HEK293 (cell line): ENCODE results near the gene BCL11B.

Experiments used
- CTCF ChIA-PET: fragments of 350-600 bp; formaldehyde crosslinking; extraction: SDS; loops from one replicate; lab custom pipeline; 2021; ENCODE audit warnings: antibody characterized with exemption; lab: Yijun Ruan, JAX
- POLR2A ChIA-PET: fragments of 300-600 bp; formaldehyde crosslinking; extraction: SDS; loops from one replicate; lab custom pipeline; 2020; ENCODE audit warnings: antibody characterized with exemption, inconsistent platforms; lab: Yijun Ruan, JAX
- H3K27ac ChIP-seq: fragments of 200-500 bp; sonication (Bioruptor generic); 2 replicates; pipeline ENCODE4 v1.5.1; 2014; ENCODE audit warnings: low read depth, low read length, control low read depth, inconsistent platforms; ENCODE audit errors: extremely low read depth
- H3K36me3 ChIP-seq, 2 experiments: fragments of 200-500 bp in 1 of 2; sonication (Bioruptor generic) in 1 of 2; 1 replicate in 1 of 2; 2 replicates in 1 of 2; pipeline ENCODE4 v1.5.1; 2014 to 2017; ENCODE audit warnings: inconsistent platforms in 2 of 2, low read length in 2 of 2; ENCODE audit not compliant: control insufficient read depth in 2 of 2, insufficient read depth in 1 of 2
- H3K4me1 ChIP-seq: fragments of 200-500 bp; sonication (Bioruptor generic); 2 replicates; pipeline ENCODE4 v1.5.1; 2014; ENCODE audit warnings: mild to moderate bottlenecking, low read length, inconsistent platforms; ENCODE audit not compliant: control insufficient read depth, insufficient read depth
- H3K4me3 ChIP-seq: 2 replicates; pipeline ENCODE4 v1.5.1; 2011; ENCODE audit warnings: low read depth, mild to moderate bottlenecking, control low read depth, low read length, moderate library complexity
- H3K9me3 ChIP-seq: fragments of 200-500 bp; sonication (Bioruptor generic); 2 replicates; pipeline ENCODE4 v1.5.1; 2014; ENCODE audit warnings: low read depth, low read length, inconsistent platforms; ENCODE audit not compliant: control insufficient read depth, insufficient read depth
- OVOL3 ChIP-seq: fragments of 450-650 bp; formaldehyde crosslinking; IDR thresholded peaks from 2 replicates; pipeline ENCODE4 v1.5.1; 2016; ENCODE audit warnings: missing biosample characterization, missing genetic modification characterization
- SETDB1 ChIP-seq: IDR thresholded peaks from one replicate; pipeline ENCODE4 v1.6.1; 2017; ENCODE audit warnings: mild to moderate bottlenecking, low read length, moderate library complexity, mixed read lengths; ENCODE audit not compliant: insufficient read length
- YY2 ChIP-seq: fragments of 450-650 bp; formaldehyde crosslinking; IDR thresholded peaks from 2 replicates; pipeline ENCODE4 v1.5.1; 2016; ENCODE audit warnings: missing biosample characterization, missing genetic modification characterization
- ZBTB1 ChIP-seq: fragments of 450-650 bp; formaldehyde crosslinking; IDR thresholded peaks from 2 replicates; pipeline ENCODE4 v1.5.1; 2016; ENCODE audit warnings: missing biosample characterization, missing genetic modification characterization
- ZBTB48 ChIP-seq: fragments of 450-650 bp; formaldehyde crosslinking; IDR thresholded peaks from 2 replicates; pipeline ENCODE4 v1.5.1; 2016; ENCODE audit warnings: missing biosample characterization, missing genetic modification characterization
- ZFP3 ChIP-seq: fragments of 450-650 bp; formaldehyde crosslinking; IDR thresholded peaks from 2 replicates; pipeline ENCODE4 v1.5.1; 2016; ENCODE audit warnings: low read depth, missing biosample characterization, missing genetic modification characterization
- ZNF10 ChIP-seq: fragments of 450-650 bp; formaldehyde crosslinking; IDR thresholded peaks from 2 replicates; pipeline ENCODE4 v1.5.1; 2017; ENCODE audit warnings: missing biosample characterization, missing genetic modification characterization
- ZNF133 ChIP-seq: fragments of 450-650 bp; formaldehyde crosslinking; IDR thresholded peaks from 2 replicates; pipeline ENCODE4 v1.5.1; 2016; ENCODE audit warnings: missing biosample characterization, missing genetic modification characterization
- ZNF138 ChIP-seq: fragments of 450-650 bp; formaldehyde crosslinking; IDR thresholded peaks from 2 replicates; pipeline ENCODE4 v1.5.1; 2016; ENCODE audit warnings: missing biosample characterization, missing genetic modification characterization, borderline replicate concordance
- ZNF169 ChIP-seq: fragments of 450-650 bp; formaldehyde crosslinking; IDR thresholded peaks from 2 replicates; pipeline ENCODE4 v1.5.1; 2016; ENCODE audit warnings: missing biosample characterization, missing genetic modification characterization
- ZNF2 ChIP-seq: fragments of 450-650 bp; formaldehyde crosslinking; IDR thresholded peaks from 2 replicates; pipeline ENCODE4 v1.5.1; 2016; ENCODE audit warnings: missing biosample characterization, missing genetic modification characterization
- ZNF211 ChIP-seq: fragments of 450-650 bp; formaldehyde crosslinking; IDR thresholded peaks from 2 replicates; pipeline ENCODE4 v1.5.1; 2016; ENCODE audit warnings: low read depth, missing biosample characterization, missing genetic modification characterization
- ZNF221 ChIP-seq: fragments of 450-650 bp; formaldehyde crosslinking; IDR thresholded peaks from 2 replicates; pipeline ENCODE4 v1.5.1; 2017; ENCODE audit warnings: missing biosample characterization, missing genetic modification characterization, borderline replicate concordance
- ZNF274 ChIP-seq, 2 experiments: fragments of 200-500 bp in 1 of 2; fragments of 450-650 bp in 1 of 2; sonication (Bioruptor generic) in 1 of 2; formaldehyde crosslinking in 1 of 2; IDR thresholded peaks; 2 replicates each; pipeline versions ENCODE4 v1.5.1 to v1.6.1; 2014 to 2016; ENCODE audit warnings: borderline replicate concordance in 1 of 2, inconsistent platforms in 1 of 2, low read length in 1 of 2, missing biosample characterization in 1 of 2, missing genetic modification characterization in 1 of 2
- ZNF292 ChIP-seq: fragments of 450-650 bp; formaldehyde crosslinking; IDR thresholded peaks from 2 replicates; pipeline ENCODE4 v1.5.1; 2016; ENCODE audit warnings: low read depth, missing biosample characterization, missing genetic modification characterization, borderline replicate concordance
- ZNF354C ChIP-seq: fragments of 450-650 bp; formaldehyde crosslinking; IDR thresholded peaks from 2 replicates; pipeline ENCODE4 v1.5.1; 2016; ENCODE audit warnings: missing biosample characterization, missing genetic modification characterization, low read depth, borderline replicate concordance
- ZNF521 ChIP-seq: fragments of 450-650 bp; formaldehyde crosslinking; IDR thresholded peaks from 2 replicates; pipeline ENCODE4 v1.5.1; 2017; ENCODE audit warnings: missing biosample characterization, mild to moderate bottlenecking, missing genetic modification characterization
- ZNF585B ChIP-seq: fragments of 450-650 bp; formaldehyde crosslinking; IDR thresholded peaks from 2 replicates; pipeline ENCODE4 v1.5.1; 2016; ENCODE audit warnings: missing biosample characterization, missing genetic modification characterization
- ZNF596 ChIP-seq: fragments of 450-650 bp; IDR thresholded peaks from 2 replicates; pipeline ENCODE4 v1.5.0; 2018; ENCODE audit warnings: missing biosample characterization, mild to moderate bottlenecking, missing genetic modification characterization, moderate library complexity
- ZNF658 ChIP-seq: fragments of 450-650 bp; formaldehyde crosslinking; IDR thresholded peaks from 2 replicates; pipeline ENCODE4; 2016; ENCODE audit warnings: missing biosample characterization, missing genetic modification characterization
- ZNF670 ChIP-seq: fragments of 450-650 bp; formaldehyde crosslinking; IDR thresholded peaks from 2 replicates; pipeline ENCODE4 v1.5.1; 2016; ENCODE audit warnings: missing biosample characterization, missing genetic modification characterization, low read depth
- ZNF677 ChIP-seq: fragments of 450-650 bp; IDR thresholded peaks from 2 replicates; pipeline ENCODE4 v1.5.0; 2018; ENCODE audit warnings: missing biosample characterization, mild to moderate bottlenecking, missing genetic modification characterization, moderate library complexity
- ZNF791 ChIP-seq: fragments of 450-650 bp; formaldehyde crosslinking; IDR thresholded peaks from 2 replicates; pipeline ENCODE4 v1.5.1; 2016; ENCODE audit warnings: missing biosample characterization, missing genetic modification characterization
- ZNF843 ChIP-seq: fragments of 450-650 bp; formaldehyde crosslinking; IDR thresholded peaks from 2 replicates; pipeline ENCODE4 v1.5.1; 2016; ENCODE audit warnings: missing biosample characterization, missing genetic modification characterization
- ZSCAN30 ChIP-seq: fragments of 450-650 bp; IDR thresholded peaks from 2 replicates; pipeline ENCODE4 v1.5.1; 2018; ENCODE audit warnings: missing biosample characterization, mild to moderate bottlenecking, missing genetic modification characterization, moderate library complexity
- TF ChIP-seq, protein P1 (sequence below): fragments of 450-650 bp; IDR thresholded peaks from 2 replicates; pipeline ENCODE4 v1.5.1; 2018; ENCODE audit warnings: missing biosample characterization, missing genetic modification characterization
- TF ChIP-seq, protein P2 (sequence below): fragments of 450-650 bp; formaldehyde crosslinking; IDR thresholded peaks from 2 replicates; pipeline ENCODE4 v1.5.1; 2016; ENCODE audit warnings: missing biosample characterization, missing genetic modification characterization

The BCL11B gene

DNA sequence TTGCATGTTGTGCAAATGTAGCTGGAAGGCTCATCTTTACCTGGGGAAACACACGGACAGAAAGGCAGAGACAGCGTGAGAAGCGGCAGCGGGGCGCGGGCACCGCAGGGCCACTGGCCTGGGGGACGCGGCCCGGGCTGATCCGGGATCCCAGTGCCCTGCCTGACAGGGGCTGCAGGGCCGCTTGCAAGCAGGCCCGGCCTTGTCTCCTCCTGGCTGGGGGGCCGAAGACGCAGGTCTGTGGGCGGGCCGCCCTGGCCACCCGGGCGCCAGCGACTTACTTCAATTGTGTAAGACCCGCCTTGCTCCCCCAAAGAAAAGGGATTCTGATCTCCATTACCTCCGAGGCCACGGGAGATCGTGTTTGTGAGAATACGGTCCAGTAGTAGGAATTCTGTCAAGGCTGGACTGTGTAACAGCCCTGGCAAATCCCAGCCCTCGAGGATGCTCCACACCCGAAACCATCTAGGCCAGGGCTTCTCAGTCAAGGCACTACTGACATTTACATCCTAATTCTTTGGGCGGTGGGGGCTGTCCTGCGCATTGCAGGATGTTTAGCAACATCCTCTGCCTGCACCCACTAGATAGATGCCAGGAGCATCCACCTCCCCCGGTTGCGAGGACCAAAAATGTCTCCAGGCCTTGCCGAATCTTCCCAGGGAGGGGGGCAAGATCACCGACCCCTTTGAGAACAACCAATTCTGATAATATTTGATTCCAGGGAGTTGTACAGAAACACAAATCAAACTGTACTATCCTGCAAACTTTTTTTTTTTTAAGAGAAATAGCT, 95.6 kb downstream of the BCL11B start:
- Histone ChIP-seq H3K4me3 (no peak overlapping the region), H3K4me1 (peaks cover 7% of the 10 kb centered on the region; the same call in 1 of the 2 replicates), H3K27ac (no peak overlapping the region), H3K9me3 (no peaks in the 10 kb centered on the region), H3K36me3 (peaks cover 0 to 15% of the 10 kb centered on the region in 2 experiments; a peak in 1 of 3 replicates)
- ChIA-PET POLR2A (no interaction called here), CTCF (interaction anchor here (1.0 kb wide), 1 partner anchor 90 kb away, joined by 3 read pairs; no protein-coding TSS in a partner anchor)
- TF ChIP-seq ZNF274 (IDR thresholded peaks at IDR 0.05; ENCODE audit: low read length) (no peak), ZNF274 (tag by site-specific recombination; IDR thresholded peaks at IDR 0.05; ENCODE audit: borderline replicate concordance) (no peak), ZNF585B (tag by site-specific recombination) (no peak), ZNF221 (tag by site-specific recombination) (no peak), ZNF354C (tag by site-specific recombination) (no peak)

DNA sequence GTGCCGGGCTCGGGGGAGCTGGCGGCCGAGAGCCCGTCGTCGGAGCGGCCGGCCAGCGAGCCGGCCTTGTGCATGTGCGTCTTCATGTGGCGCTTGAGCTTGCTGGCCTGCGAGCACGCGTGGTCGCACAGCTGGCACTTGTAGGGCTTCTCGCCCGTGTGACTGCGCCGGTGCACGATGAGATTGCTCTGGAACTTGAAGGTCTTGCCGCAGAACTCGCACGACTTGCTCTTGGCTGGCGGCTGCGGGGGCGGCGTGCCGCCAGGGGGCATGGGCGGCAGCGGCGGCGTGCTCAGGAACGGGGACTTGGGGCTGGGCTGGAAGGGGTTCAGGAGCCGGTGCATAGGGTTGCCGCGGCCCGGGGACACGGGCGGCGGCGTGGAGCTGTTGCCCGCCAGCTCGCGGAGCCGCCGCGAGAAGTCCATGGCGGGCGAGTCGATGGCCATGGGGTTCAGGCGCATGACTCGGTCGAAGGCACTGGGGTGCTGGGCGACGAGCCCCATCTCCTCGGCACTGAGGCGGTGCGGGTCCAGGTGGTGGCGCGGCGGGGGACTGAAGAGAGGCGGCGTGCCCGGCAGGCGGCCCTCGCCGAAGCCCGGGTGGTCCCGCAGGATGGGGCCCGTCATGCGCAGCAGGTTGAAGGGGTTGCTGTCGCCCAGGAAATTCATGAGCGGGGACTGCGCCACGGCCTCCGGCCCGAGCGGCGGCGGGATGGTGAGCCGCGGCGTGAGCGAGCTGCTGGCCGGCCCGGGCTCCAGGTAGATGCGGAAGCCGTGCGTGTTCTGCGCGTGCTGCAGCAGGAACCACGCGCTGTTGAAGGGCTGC, 96.5 kb downstream of the BCL11B start:
- Histone ChIP-seq H3K4me1 (peaks cover 7% of the 10 kb centered on the region; the same call in 1 of the 2 replicates), H3K27ac (no peak overlapping the region), H3K9me3 (no peaks in the 10 kb centered on the region), H3K36me3 (peaks cover 0 to 15% of the 10 kb centered on the region in 2 experiments; a peak in 1 of 3 replicates), H3K4me3 (no peak overlapping the region)
- POLR2A ChIA-PET, result no interaction called here
- TF ChIP-seq ZNF133 (tag by site-specific recombination), result no peak
- TF ChIP-seq ZNF2 (tag by site-specific recombination), result no peak
- TF ChIP-seq, protein P1, sequence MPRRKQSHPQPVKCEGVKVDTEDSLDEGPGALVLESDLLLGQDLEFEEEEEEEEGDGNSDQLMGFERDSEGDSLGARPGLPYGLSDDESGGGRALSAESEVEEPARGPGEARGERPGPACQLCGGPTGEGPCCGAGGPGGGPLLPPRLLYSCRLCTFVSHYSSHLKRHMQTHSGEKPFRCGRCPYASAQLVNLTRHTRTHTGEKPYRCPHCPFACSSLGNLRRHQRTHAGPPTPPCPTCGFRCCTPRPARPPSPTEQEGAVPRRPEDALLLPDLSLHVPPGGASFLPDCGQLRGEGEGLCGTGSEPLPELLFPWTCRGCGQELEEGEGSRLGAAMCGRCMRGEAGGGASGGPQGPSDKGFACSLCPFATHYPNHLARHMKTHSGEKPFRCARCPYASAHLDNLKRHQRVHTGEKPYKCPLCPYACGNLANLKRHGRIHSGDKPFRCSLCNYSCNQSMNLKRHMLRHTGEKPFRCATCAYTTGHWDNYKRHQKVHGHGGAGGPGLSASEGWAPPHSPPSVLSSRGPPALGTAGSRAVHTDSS (tag by site-specific recombination), result no peak
- TF ChIP-seq ZNF138 (tag by site-specific recombination), result no peak
- TF ChIP-seq ZNF658, result no peak
- TF ChIP-seq ZNF521 (tag by site-specific recombination), result no peak
- no peak for TF ChIP-seq ZNF169 (tag by site-specific recombination)
- TF ChIP-seq SETDB1, result no peak
- TF ChIP-seq ZNF10 (tag by site-specific recombination), result no peak
- TF ChIP-seq ZBTB48 (tag by site-specific recombination), result no peak
- no peak for TF ChIP-seq ZNF292
- TF ChIP-seq ZNF670, result no peak
- CTCF ChIA-PET, result no interaction called here

DNA sequence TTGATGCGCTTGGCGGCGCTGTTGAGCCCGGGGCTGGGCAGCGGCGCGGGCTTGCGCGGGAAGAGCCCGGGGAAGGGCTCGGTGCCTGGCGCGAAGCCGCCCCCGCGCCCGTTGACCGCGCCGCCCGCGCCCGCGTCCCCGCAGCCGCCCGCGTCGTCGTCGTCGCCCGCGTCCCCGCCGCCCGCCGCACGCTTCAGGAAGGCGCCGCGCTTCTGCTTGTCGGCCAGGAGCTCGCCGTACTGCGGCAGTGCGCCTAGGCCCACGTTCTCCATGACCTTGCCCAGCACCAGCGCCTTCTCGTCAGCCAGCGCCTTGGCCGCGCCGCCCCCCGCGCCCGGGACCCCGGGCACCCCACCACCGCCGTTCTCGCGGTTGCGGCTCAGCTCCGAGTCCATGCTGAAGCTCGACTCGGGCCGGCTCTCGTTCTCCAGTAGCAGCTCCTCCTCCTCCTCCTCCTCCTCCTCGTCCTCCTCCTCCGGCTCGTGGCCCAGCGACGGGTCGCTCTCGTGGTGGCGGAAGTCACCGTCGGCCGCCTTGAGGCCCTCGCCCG, 97.2 kb downstream of the BCL11B start:
- H3K27ac ChIP-seq, result no peak overlapping the region
- no peak overlapping the region for H3K4me3 ChIP-seq
- ChIA-PET POLR2A (no interaction called here), CTCF (no interaction called here)
- H3K36me3 ChIP-seq, result peaks cover 0 to 15% of the 10 kb centered on the region in 2 experiments; a peak in 1 of 3 replicates
- H3K4me1 ChIP-seq, result peaks cover 7% of the 10 kb centered on the region; the same call in 1 of the 2 replicates
- no peaks in the 10 kb centered on the region for H3K9me3 ChIP-seq
- TF ChIP-seq OVOL3 (tag by site-specific recombination) (no peak), ZNF677 (tag by site-specific recombination) (no peak), ZFP3 (no peak), ZNF596 (no peak), ZNF843 (tag by site-specific recombination) (no peak), ZNF211 (tag by site-specific recombination) (no peak), ZNF791 (tag by site-specific recombination) (no peak), ZSCAN30 (tag by site-specific recombination) (no peak), YY2 (no peak), ZBTB1 (tag by site-specific recombination) (no peak)
- TF ChIP-seq, protein P2, sequence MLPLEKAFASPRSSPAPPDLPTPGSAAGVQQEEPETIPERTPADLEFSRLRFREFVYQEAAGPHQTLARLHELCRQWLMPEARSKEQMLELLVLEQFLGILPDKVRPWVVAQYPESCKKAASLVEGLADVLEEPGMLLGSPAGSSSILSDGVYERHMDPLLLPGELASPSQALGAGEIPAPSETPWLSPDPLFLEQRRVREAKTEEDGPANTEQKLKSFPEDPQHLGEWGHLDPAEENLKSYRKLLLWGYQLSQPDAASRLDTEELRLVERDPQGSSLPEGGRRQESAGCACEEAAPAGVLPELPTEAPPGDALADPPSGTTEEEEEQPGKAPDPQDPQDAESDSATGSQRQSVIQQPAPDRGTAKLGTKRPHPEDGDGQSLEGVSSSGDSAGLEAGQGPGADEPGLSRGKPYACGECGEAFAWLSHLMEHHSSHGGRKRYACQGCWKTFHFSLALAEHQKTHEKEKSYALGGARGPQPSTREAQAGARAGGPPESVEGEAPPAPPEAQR (tag by site-specific recombination), result no peak
